22Rv1 (cell line): ENCODE measurements around the gene PAPSS2.

ENCODE experiments used
- ZFX ChIP-seq: fragments of 450-650 bp; IDR thresholded peaks from 2 replicates; pipeline ENCODE4 v1.6.1; 2017; ENCODE audit warnings: antibody characterized with exemption, borderline replicate concordance
- TF ChIP-seq, protein P1 (sequence below): fragments of 450-650 bp; IDR thresholded peaks from 2 replicates; pipeline ENCODE4 v1.5.1; 2017; ENCODE audit warnings: mild to moderate bottlenecking

- TF ChIP-seq, protein P1, sequence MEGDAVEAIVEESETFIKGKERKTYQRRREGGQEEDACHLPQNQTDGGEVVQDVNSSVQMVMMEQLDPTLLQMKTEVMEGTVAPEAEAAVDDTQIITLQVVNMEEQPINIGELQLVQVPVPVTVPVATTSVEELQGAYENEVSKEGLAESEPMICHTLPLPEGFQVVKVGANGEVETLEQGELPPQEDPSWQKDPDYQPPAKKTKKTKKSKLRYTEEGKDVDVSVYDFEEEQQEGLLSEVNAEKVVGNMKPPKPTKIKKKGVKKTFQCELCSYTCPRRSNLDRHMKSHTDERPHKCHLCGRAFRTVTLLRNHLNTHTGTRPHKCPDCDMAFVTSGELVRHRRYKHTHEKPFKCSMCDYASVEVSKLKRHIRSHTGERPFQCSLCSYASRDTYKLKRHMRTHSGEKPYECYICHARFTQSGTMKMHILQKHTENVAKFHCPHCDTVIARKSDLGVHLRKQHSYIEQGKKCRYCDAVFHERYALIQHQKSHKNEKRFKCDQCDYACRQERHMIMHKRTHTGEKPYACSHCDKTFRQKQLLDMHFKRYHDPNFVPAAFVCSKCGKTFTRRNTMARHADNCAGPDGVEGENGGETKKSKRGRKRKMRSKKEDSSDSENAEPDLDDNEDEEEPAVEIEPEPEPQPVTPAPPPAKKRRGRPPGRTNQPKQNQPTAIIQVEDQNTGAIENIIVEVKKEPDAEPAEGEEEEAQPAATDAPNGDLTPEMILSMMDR, result no peak
- TF ChIP-seq ZFX, result no peak
Observed at GRCh38 chr10:87695074-87695473, 35.4 kb downstream of the PAPSS2 start.
